HG03095 (cell line): ENCODE results near the gene TRMT61B.

Experiments
- ATAC-seq: cut with Tn5 transposase; IDR thresholded peaks from one replicate; pipeline ENCODE4 v1.9.1; 2021; ENCODE audit warnings: moderate library complexity; ENCODE audit not compliant: unreplicated experiment

TRMT61B gene

GRCh38 chr2:28870146-28870891 is at the start of gene TRMT61B:
Gene TRMT61B, minus strand, starts transcription at chr2:28870309. Its CDS starts 32 bp downstream, at chr2:28870277.
- ATAC-seq = peak; percentile 91

- ATAC-seq = no peak
Observed at GRCh38 chr2:28915939-28916338, 45.8 kb upstream of the TRMT61B start.

GRCh38 chr2:28909655-28910353 is 39.7 kb upstream of the TRMT61B start:
- ATAC-seq = no peak

- ATAC-seq = no peak
Observed at GRCh38 chr2:28908172-28908571, 38.1 kb upstream of the TRMT61B start.

GRCh38 chr2:28906821-28907220 is 36.7 kb upstream of the TRMT61B start:
- no peak for ATAC-seq

GRCh38 chr2:28906376-28906775 is 36.3 kb upstream of the TRMT61B start:
- no peak for ATAC-seq

GRCh38 chr2:28905533-28905932 is 35.4 kb upstream of the TRMT61B start:
- no peak for ATAC-seq

GRCh38 chr2:28904802-28905457 is 34.8 kb upstream of the TRMT61B start:
- ATAC-seq = no peak

GRCh38 chr2:28904295-28904694 is 34.2 kb upstream of the TRMT61B start:
- no peak for ATAC-seq

GRCh38 chr2:28902584-28902983 is 32.5 kb upstream of the TRMT61B start:
- ATAC-seq = no peak

- no peak for ATAC-seq
Observed at GRCh38 chr2:28901841-28902240, 31.7 kb upstream of the TRMT61B start.

- no peak for ATAC-seq
Observed at GRCh38 chr2:28901202-28901601, 31.1 kb upstream of the TRMT61B start.

GRCh38 chr2:28898048-28898447 is 27.9 kb upstream of the TRMT61B start:
- no peak for ATAC-seq

GRCh38 chr2:28896906-28897305 is 26.8 kb upstream of the TRMT61B start:
- ATAC-seq = no peak

GRCh38 chr2:28895189-28895893 is 25.2 kb upstream of the TRMT61B start:
- ATAC-seq = peak; percentile 25

- peak; percentile 81 for ATAC-seq
Observed at GRCh38 chr2:28894470-28895188, 24.5 kb upstream of the TRMT61B start, which contains the start of gene WDR43. Gene WDR43, plus strand, starts transcription at chr2:28894667. Its CDS starts 32 bp downstream, at chr2:28894699.

GRCh38 chr2:28893488-28893887 is 23.4 kb upstream of the TRMT61B start:
- ATAC-seq = no peak

- ATAC-seq = no peak
Observed at GRCh38 chr2:28880193-28880592, 10.1 kb upstream of the TRMT61B start.

- no peak for ATAC-seq
Observed at GRCh38 chr2:28871620-28872019, 1.5 kb upstream of the TRMT61B start.

GRCh38 chr2:28869494-28870145 is 489 bp downstream of the TRMT61B start:
- peak; percentile 5 for ATAC-seq
